Measurements from ENCODE around the gene CREM.

Gene CREM

DNA sequence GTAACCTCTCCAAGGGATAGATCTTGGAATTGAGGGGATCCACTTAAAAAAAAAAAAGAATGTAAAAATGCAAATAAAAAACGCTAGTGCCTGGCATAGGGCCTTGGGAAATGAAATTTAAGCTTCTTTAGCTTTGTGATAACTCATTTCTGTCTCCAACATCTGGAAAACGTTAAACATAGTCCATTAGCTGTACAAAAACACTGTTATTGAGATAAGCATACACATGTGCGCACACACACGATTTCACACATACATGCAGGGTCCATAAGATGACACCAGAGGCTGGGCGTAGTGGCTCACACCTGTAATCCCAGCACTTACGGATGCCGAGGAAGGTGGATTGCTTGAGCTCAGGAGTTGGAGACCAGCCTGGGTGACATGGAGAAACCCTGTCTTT is 22.8 kb upstream of the CREM start:
- TF ChIP-seq, protein P1, sequence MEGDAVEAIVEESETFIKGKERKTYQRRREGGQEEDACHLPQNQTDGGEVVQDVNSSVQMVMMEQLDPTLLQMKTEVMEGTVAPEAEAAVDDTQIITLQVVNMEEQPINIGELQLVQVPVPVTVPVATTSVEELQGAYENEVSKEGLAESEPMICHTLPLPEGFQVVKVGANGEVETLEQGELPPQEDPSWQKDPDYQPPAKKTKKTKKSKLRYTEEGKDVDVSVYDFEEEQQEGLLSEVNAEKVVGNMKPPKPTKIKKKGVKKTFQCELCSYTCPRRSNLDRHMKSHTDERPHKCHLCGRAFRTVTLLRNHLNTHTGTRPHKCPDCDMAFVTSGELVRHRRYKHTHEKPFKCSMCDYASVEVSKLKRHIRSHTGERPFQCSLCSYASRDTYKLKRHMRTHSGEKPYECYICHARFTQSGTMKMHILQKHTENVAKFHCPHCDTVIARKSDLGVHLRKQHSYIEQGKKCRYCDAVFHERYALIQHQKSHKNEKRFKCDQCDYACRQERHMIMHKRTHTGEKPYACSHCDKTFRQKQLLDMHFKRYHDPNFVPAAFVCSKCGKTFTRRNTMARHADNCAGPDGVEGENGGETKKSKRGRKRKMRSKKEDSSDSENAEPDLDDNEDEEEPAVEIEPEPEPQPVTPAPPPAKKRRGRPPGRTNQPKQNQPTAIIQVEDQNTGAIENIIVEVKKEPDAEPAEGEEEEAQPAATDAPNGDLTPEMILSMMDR (IDR thresholded peaks at IDR 0.05; ENCODE audit: insufficient read depth, low read length), result no peak
- TF ChIP-seq POLR2AphosphoS5 (IDR thresholded peaks at IDR 0.05; ENCODE audit: low read depth) (no peak), GABPA (IDR thresholded peaks at IDR 0.05; ENCODE audit: low read depth) (no peak), SPI1 (IDR thresholded peaks at IDR 0.05; ENCODE audit: borderline replicate concordance, low read depth) (no peak)
- TF ChIP-seq, protein P2, sequence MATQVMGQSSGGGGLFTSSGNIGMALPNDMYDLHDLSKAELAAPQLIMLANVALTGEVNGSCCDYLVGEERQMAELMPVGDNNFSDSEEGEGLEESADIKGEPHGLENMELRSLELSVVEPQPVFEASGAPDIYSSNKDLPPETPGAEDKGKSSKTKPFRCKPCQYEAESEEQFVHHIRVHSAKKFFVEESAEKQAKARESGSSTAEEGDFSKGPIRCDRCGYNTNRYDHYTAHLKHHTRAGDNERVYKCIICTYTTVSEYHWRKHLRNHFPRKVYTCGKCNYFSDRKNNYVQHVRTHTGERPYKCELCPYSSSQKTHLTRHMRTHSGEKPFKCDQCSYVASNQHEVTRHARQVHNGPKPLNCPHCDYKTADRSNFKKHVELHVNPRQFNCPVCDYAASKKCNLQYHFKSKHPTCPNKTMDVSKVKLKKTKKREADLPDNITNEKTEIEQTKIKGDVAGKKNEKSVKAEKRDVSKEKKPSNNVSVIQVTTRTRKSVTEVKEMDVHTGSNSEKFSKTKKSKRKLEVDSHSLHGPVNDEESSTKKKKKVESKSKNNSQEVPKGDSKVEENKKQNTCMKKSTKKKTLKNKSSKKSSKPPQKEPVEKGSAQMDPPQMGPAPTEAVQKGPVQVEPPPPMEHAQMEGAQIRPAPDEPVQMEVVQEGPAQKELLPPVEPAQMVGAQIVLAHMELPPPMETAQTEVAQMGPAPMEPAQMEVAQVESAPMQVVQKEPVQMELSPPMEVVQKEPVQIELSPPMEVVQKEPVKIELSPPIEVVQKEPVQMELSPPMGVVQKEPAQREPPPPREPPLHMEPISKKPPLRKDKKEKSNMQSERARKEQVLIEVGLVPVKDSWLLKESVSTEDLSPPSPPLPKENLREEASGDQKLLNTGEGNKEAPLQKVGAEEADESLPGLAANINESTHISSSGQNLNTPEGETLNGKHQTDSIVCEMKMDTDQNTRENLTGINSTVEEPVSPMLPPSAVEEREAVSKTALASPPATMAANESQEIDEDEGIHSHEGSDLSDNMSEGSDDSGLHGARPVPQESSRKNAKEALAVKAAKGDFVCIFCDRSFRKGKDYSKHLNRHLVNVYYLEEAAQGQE (IDR thresholded peaks at IDR 0.05; ENCODE audit: insufficient replicate concordance, low read depth), result no peak
- DNase-seq (ENCODE audit: low read depth in 1 of 2, low spot score in 1 of 2), result no peak
- no peak overlapping the region for H3K4me3 ChIP-seq (replicated peaks; ENCODE audit: insufficient read depth, low read length)
- H3K27ac ChIP-seq (replicated peaks), result no peak overlapping the region
- no peaks in the 10 kb centered on the region for H3K27me3 ChIP-seq (ENCODE audit: insufficient read depth, poor library complexity, severe bottlenecking)

DNA sequence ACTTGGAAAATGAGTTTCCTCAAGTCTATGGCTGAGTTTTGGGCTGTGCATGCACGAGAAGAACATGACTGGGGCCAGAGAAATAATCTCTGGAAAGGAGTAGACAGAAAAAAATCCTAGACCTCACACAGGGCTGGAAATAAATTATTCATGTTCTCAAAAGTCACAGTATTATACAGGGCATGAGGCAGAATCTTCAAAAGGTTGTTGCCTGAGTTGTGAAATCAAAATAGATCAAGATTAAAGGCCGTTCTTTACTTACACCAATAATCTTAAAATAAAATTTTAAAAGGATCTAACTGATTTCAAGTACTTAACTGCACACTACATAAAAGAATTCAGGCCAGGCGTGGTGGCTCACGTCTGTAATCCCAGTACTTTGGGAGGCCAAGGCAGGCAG is 14.1 kb upstream of the CREM start:
- H3K4me3 ChIP-seq (replicated peaks; ENCODE audit: insufficient read depth, low read length), result no peak overlapping the region
- DNase-seq (ENCODE audit: low read depth in 1 of 2, low spot score in 1 of 2), result no peak
- TF ChIP-seq SPI1 (IDR thresholded peaks at IDR 0.05; ENCODE audit: borderline replicate concordance, low read depth), result no peak
- TF ChIP-seq, protein P1 (IDR thresholded peaks at IDR 0.05; ENCODE audit: insufficient read depth, low read length), result no peak
- no peak for TF ChIP-seq POLR2AphosphoS5 (IDR thresholded peaks at IDR 0.05; ENCODE audit: low read depth)
- TF ChIP-seq, protein P2 (IDR thresholded peaks at IDR 0.05; ENCODE audit: insufficient replicate concordance, low read depth), result no peak
- TF ChIP-seq GABPA (IDR thresholded peaks at IDR 0.05; ENCODE audit: low read depth), result no peak
- H3K27me3 ChIP-seq (ENCODE audit: insufficient read depth, poor library complexity, severe bottlenecking), result no peaks in the 10 kb centered on the region
- no peak overlapping the region for H3K27ac ChIP-seq (replicated peaks)

DNA sequence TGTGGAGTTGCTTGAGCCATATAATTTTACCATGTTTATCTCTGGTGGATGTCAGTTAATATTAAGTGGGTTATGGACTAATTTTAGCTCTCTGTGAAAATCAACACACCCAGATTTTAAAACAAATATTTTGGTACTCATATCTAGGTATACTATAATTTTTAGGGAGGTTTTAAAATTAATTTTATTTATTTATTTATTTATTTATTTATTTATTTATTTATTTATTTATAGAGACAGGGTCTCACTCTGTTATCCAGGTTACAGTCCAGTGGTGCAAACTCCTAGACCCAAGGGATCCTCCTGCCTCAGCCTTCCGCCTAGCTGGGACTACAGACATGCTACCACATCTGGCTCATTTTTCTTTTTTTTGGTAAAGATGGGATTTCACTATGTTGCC is 7.3 kb upstream of the CREM start:
- TF ChIP-seq, protein P1 (IDR thresholded peaks at IDR 0.05; ENCODE audit: insufficient read depth, low read length), result no peak
- no peak for TF ChIP-seq POLR2AphosphoS5 (IDR thresholded peaks at IDR 0.05; ENCODE audit: low read depth)
- no peak for TF ChIP-seq GABPA (IDR thresholded peaks at IDR 0.05; ENCODE audit: low read depth)
- TF ChIP-seq, protein P2 (IDR thresholded peaks at IDR 0.05; ENCODE audit: insufficient replicate concordance, low read depth), result no peak
- no peak for TF ChIP-seq SPI1 (IDR thresholded peaks at IDR 0.05; ENCODE audit: borderline replicate concordance, low read depth)
- H3K4me3 ChIP-seq (replicated peaks; ENCODE audit: insufficient read depth, low read length), result no peak overlapping the region
- no peaks in the 10 kb centered on the region for H3K27me3 ChIP-seq (ENCODE audit: insufficient read depth, poor library complexity, severe bottlenecking)
- H3K27ac ChIP-seq (replicated peaks), result no peak overlapping the region
- DNase-seq (ENCODE audit: low read depth in 1 of 2, low spot score in 1 of 2), result no peak
